T-helper 1 cell treated with Interleukin-12 subunit alpha and Interleukin-12 subunit beta and Interleukin-4 antibody, amounts not matched to agents 30 μg/mL and 1 μg/mL, for 36 hours (primary cell): ENCODE measurements around the gene ASPHD1.
"Not testable (repeated sequence)": the region's sequence is repeated elsewhere in the genome, so short reads cannot be mapped to it uniquely, and the experiment has no call there.

Source experiments
- H3K27ac Mint-ChIP-seq: one replicate; pipeline ENCODE4 v1.8.0; 2021; ENCODE audit warnings: mild to moderate bottlenecking, mixed read lengths
- H3K27me3 Mint-ChIP-seq: one replicate; pipeline ENCODE4 v1.8.0; 2021; ENCODE audit warnings: low read depth, mixed read lengths
- H3K36me3 Mint-ChIP-seq: one replicate; pipeline ENCODE4 v1.8.0; 2021; ENCODE audit warnings: low read depth, mixed read lengths
- H3K4me1 Mint-ChIP-seq: one replicate; pipeline ENCODE4 v1.8.0; 2021; ENCODE audit warnings: low read depth, mixed read lengths
- H3K4me3 Mint-ChIP-seq: one replicate; pipeline ENCODE4 v1.8.0; 2021; ENCODE audit warnings: mild to moderate bottlenecking, moderate library complexity, mixed read lengths
- H3K9me3 Mint-ChIP-seq: one replicate; pipeline ENCODE4 v1.8.0; 2021; ENCODE audit warnings: mixed read lengths

Gene ASPHD1

DNA sequence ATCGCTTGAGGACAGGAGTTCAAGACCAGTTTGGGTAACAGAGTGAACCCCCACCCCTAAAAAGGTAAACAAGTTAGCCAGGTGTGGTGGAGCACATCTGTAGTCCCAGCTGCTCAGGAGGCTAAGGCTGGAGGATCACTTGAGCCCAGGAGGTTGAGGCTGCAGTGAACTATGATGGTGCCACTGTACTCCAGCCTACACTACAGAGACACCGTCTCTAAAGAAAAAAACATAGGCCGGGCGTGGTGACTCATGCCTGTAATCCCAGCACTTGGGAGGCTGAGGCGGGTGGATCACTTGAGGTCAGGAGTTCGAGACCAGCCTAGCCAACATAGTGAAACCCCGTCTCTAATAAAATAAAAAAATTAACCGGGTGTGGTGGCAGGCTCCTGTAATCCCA lies 31.2 kb upstream of the ASPHD1 start:
- not testable (repeated sequence) for H3K4me3 Mint-ChIP-seq, H3K36me3 Mint-ChIP-seq, H3K27ac Mint-ChIP-seq, H3K27me3 Mint-ChIP-seq, H3K4me1 Mint-ChIP-seq, H3K9me3 Mint-ChIP-seq

DNA sequence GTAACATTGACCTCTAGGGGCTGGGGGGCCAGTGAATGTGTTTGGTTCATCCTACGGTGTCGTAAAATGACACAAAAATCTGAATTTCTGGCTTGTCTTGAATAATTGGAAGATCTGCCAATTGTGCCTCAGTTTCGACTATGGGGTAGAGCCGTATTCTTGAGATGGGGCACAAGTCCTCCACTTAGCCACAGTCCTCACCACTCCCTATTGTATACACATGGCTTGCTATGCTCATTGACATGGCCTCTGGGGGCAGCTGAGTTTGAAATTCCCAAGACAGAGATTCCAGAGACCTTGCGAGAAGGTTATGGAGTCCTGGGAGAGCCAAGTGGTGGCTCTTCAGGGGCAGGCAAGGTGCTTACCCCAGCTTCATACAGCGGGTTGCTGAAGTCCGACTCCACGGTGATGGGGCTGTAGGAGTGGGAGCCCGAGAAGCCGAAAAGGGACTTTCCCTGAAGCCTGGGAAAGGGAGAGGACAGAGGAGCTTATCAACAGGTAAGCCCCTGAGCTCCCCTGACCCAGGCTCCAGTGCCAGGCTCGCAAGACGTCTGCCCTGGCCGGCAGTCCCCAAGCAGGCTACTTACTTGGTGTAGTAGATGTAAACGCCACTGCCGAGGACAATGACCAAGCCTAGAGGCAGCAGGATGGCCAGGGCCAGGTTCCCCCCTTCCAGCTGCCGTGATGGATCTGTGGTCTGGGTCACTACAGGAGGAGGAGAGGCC lies 28.3 kb upstream of the ASPHD1 start:
- Mint-ChIP-seq H3K27ac (no peak overlapping the region), H3K27me3 (peaks cover 17% of the 10 kb centered on the region), H3K4me1 (peaks cover 6% of the 10 kb centered on the region), H3K9me3 (no peaks in the 10 kb centered on the region), H3K4me3 (no peak overlapping the region), H3K36me3 (no peaks in the 10 kb centered on the region)

DNA sequence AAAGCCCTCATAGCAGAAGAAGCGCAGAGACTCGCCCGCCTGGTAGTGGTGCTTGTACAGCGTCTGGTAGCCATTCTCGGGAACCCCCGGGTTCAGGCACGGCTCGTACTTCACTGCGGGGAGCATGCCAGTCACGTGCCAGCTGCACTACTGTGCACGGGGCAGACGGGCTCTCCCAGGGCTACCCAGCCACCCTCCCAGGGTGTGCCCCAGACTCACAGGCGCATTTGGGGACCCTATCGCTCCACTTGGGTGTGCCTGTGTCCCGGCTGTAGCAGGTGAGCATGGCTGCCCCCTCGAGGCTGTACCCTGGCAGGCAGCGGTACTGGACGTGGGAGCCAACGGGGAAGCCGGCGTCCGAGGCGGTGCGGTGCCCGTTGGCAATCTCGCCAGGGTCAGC lies 27.0 kb upstream of the ASPHD1 start:
- no peaks in the 10 kb centered on the region for H3K9me3 Mint-ChIP-seq
- no peaks in the 10 kb centered on the region for H3K36me3 Mint-ChIP-seq
- H3K27ac Mint-ChIP-seq: no peak overlapping the region
- H3K4me1 Mint-ChIP-seq: peaks cover 9% of the 10 kb centered on the region
- no peak overlapping the region for H3K4me3 Mint-ChIP-seq
- H3K27me3 Mint-ChIP-seq: peaks cover 30% of the 10 kb centered on the region

DNA sequence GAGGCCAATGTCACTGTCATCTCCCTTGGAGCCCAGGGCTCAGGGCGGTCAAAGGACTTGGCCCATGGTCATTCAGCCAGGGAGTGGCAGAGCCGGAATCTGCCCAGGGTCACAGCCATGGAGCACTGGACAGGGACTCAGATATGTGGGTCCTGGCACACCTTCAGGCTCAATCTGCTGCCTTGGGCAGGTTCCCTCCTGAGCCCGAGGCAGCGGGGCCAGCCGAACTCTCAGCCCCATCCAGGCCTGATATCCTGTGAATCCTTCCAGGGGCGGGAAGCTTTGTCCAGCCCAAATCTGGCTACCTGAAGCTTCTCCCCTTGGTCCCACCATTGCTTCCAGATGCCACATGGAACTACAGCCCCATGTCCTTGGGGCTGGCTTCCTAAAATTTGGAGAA lies 25.1 kb upstream of the ASPHD1 start:
- Mint-ChIP-seq H3K4me1 (peaks cover 9% of the 10 kb centered on the region), H3K4me3 (no peak overlapping the region), H3K36me3 (no peaks in the 10 kb centered on the region), H3K27me3 (peaks cover 35% of the 10 kb centered on the region), H3K9me3 (no peaks in the 10 kb centered on the region), H3K27ac (no peak overlapping the region)

DNA sequence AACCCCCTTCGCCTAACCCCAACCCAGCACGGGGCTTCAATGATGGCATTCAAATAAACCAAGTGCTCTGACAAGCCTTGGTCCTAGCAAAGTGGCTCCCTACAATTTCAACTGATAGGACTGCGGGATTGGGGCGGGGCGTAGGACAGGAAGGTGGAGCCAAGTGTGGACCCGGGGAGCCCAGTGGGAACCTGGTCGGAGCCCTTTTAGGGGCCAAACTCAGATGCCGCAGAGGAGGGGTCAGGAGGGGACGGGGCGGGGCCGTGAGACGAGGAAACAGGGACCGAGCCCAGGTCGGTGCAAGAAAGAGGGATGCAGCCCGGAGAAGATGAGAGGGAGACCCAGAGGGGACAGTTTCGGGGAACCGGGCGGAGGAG lies 24.1 kb upstream of the ASPHD1 start:
- peaks cover 9% of the 10 kb centered on the region for H3K4me1 Mint-ChIP-seq
- peak overlapping the region; percentile 74 for H3K4me3 Mint-ChIP-seq
- no peaks in the 10 kb centered on the region for H3K36me3 Mint-ChIP-seq

DNA sequence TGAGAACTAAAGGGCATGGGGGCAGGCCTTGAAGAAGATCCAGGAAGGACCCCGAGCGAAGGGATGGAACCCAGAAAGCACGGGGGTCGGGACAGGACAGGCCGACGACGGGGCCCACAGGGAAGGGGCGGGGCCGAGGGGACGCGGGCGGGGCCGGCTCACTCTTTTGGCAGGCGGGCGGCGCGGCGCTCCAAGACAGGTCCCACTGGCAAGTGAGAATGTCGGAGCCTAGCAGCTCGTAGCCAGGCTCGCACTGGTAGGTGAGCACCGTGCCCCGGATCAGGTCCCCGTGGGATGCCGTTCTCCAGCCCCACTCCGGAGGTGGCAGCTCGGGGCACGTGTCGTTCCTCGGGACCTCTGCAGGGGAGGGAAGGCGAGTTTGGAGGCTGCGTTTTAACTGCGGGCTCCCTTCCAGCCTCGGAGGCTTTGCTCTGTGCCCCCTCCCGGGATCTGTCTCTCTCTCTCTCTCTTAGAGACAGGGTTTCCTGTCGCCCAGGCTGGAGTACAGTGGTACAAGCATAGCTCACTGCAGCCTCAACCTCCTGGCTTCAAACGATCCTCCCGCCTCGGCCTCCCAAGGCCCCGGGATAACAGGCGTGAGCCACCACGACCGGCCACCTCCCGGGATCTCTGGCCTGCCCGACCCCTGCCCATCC lies 23.6 kb upstream of the ASPHD1 start:
- Mint-ChIP-seq H3K36me3 (no peaks in the 10 kb centered on the region), H3K27ac (no peak overlapping the region), H3K4me1 (peaks cover 9% of the 10 kb centered on the region), H3K9me3 (no peaks in the 10 kb centered on the region), H3K4me3 (peak overlapping the region; percentile 74), H3K27me3 (peaks cover 35% of the 10 kb centered on the region)

More for the DNA sequence above, 24.1 kb upstream of the ASPHD1 start:
- no peak overlapping the region for H3K27ac Mint-ChIP-seq
- H3K9me3 Mint-ChIP-seq: no peaks in the 10 kb centered on the region
- peaks cover 35% of the 10 kb centered on the region for H3K27me3 Mint-ChIP-seq

DNA sequence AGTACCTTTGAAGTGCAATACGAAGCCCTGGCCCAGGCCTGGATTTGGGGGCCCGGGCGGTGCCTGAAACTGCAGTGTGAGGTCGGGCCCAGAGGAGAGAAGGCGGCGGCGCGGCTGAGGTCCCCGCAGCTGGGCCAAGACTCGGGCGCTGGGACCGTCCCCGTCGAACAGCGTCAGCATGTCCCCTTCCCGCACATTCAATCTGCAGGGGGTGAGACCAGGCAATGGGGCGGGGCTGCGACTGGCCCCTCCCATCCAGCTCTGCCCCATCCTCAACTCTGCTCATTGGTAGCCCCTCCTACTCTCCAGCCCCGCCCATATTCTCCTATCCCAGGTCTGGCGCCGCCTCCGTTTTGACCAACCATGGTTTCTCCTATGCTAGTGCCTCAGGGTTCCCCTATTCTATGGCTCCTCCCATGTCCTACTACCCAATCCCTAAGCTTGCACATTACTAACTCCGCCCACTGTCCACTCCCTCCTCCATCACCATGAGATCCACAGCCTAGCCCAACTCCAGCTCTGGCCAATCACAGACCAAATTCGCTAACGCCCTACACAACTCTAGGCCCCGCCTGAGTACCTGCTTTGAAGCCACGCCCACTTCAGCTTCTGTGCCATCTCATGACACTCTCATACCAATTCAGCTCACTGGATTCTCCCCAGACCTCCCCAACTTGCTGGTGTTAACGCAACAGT lies 22.9 kb upstream of the ASPHD1 start:
- peaks cover 35% of the 10 kb centered on the region for H3K27me3 Mint-ChIP-seq
- H3K9me3 Mint-ChIP-seq: no peaks in the 10 kb centered on the region
- no peaks in the 10 kb centered on the region for H3K36me3 Mint-ChIP-seq
- peaks cover 9% of the 10 kb centered on the region for H3K4me1 Mint-ChIP-seq
- no peak overlapping the region for H3K27ac Mint-ChIP-seq
- H3K4me3 Mint-ChIP-seq: peak overlapping the region; percentile 32

DNA sequence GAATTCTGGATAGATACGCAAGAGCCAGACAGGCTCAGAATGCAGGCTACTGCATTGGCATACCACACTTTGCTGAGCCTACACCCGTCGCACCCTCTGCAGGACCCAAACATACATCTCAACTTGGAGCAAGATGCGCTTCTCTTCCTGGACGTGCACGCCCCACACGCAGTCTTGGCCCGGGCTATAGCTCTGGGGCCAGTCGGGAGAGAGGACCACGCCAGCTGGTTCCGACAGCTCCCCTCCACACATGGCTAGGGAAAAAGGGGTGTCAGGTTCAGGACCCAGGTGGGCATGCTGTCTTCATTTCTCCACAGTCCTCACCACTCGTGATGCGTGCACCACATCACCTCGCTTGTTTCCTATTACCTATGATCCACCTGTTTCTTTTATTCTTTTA lies 22.1 kb upstream of the ASPHD1 start:
- Mint-ChIP-seq H3K36me3 (no peaks in the 10 kb centered on the region), H3K4me1 (peaks cover 9% of the 10 kb centered on the region), H3K27ac (no peak overlapping the region), H3K27me3 (peaks cover 40% of the 10 kb centered on the region), H3K9me3 (no peaks in the 10 kb centered on the region), H3K4me3 (no peak overlapping the region)

DNA sequence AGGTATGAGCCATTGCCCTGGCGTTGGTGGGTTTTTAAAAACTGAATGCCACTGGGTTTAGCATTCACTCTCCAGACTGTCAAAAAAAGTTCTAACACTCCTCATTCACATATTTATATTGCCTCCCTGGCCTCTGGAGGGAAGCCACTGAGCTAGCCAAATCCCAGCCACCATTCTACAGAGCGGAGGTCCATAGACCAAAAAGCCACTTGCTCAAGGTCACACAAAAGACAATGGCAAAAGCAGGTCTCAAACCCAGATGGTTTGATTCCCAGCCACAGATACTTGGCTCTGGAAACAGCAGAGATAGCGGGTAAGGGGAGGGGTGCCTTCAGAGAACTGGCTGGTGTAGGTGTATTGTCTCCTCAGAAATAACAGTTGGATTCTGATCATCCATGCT lies 19.2 kb upstream of the ASPHD1 start:
- peaks cover 36% of the 10 kb centered on the region for H3K27me3 Mint-ChIP-seq
- H3K9me3 Mint-ChIP-seq: no peaks in the 10 kb centered on the region
- peaks cover 9% of the 10 kb centered on the region for H3K4me1 Mint-ChIP-seq
- no peaks in the 10 kb centered on the region for H3K36me3 Mint-ChIP-seq
- H3K4me3 Mint-ChIP-seq: no peak overlapping the region
- no peak overlapping the region for H3K27ac Mint-ChIP-seq

DNA sequence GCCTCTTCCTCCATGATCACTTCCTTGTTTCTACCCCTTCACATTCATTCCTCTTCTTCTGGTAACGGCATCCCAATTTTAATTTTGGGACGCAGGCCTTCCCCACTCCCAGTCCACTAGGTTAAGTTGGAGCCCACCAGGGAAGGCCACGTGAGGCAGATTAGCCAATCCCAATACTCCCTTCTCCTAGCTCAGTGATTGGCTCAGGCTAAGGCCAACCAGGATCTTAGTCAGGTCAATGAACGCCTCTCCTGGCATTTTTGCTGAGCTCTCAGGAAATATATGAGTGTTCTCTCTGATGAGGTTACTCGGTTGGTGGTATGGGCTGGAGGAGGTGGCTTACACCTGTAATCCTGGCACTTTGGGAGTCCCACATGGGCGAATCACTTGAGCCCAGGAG lies 16.3 kb upstream of the ASPHD1 start:
- H3K27ac Mint-ChIP-seq: no peak overlapping the region
- H3K36me3 Mint-ChIP-seq: no peaks in the 10 kb centered on the region
- H3K4me3 Mint-ChIP-seq: no peak overlapping the region
- peaks cover 15% of the 10 kb centered on the region for H3K27me3 Mint-ChIP-seq
- no peaks in the 10 kb centered on the region for H3K4me1 Mint-ChIP-seq
- H3K9me3 Mint-ChIP-seq: no peaks in the 10 kb centered on the region

DNA sequence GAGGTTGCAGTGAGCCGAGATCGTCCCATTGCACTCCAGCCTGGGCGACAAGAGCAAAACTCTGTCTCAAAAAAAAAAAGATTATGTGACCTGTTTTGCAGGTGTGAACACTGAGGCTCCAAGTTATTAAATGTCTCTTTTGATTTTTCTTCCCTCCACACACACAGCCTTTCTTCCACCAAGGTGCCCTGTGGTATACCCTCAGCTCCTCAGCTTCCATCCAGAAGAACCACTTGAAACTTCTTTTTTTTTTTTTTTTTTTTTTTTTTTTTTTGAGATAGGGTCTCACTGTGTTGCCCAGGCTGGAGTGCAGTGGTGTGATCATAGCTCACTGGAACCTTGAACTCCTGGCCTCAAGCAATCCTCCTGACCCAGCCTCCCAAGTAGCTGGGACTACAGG lies 10.9 kb upstream of the ASPHD1 start:
- H3K4me3 Mint-ChIP-seq, H3K9me3 Mint-ChIP-seq, H3K36me3 Mint-ChIP-seq, H3K27ac Mint-ChIP-seq, H3K4me1 Mint-ChIP-seq, H3K27me3 Mint-ChIP-seq: not testable (repeated sequence)

DNA sequence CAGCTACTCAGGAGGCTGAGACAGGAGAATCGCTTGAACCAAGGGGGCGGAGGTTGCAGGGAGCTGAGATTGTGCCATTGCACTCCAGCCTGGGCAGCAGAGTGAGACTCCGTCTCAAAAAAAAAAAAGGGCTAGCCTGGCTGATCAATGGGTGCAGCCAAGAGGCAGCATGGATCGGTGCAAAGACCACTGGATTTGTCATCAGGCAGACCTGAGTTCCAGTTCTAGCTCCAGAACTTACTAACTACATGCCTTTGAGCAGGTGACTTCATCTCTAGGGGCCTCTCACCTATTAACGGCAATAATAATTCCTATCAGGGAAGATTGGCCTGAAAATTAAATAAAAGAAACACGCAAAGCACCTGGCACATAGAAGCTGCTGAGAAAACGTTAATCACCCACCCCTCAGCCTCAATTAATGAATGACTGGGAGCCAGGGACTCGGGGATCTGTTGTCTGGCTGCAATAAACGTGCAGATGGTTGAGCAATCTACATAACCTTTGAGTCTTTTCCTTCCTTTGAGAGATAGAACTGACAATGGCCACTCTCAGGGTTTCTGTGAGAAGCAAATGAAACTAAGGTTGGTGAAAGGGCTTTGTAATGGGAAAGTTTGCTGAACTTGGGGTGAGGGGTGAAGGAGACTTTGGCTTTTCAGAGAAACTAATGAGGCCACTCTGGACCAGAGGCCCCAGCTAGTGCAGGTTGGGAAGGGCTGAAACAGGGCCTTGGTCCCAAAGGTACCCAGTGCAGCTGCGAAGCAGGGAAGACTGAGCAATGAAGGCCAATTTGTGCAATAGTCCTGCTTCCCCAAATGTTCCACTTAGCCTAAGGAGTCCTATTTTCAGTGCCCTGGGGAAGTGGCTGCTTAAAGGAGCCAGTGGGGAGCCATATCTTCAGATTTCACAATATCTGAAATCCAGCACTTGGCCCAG lies 8.5 kb upstream of the ASPHD1 start:
- no peak overlapping the region for H3K27ac Mint-ChIP-seq
- H3K9me3 Mint-ChIP-seq: no peaks in the 10 kb centered on the region
- H3K36me3 Mint-ChIP-seq: no peaks in the 10 kb centered on the region
- no peak overlapping the region for H3K4me3 Mint-ChIP-seq
- peaks cover 3% of the 10 kb centered on the region for H3K27me3 Mint-ChIP-seq
- H3K4me1 Mint-ChIP-seq: no peaks in the 10 kb centered on the region

DNA sequence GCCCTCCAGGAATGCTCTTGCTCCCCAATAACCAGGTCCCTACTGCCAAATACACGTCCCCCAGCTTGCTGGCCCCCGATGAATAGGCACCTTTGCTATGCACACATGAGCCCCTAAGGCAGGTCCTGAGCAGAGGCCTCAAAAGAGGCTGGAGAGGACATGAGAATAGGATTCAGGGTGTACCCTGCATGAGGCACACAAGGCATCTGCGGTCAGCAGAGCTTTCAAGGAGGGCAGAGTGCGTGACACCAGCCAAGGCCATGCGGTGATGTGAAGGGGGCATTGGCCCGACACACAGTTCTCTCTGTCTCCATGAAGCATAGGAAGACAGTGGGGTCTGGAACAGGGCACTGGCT lies 7.9 kb upstream of the ASPHD1 start:
- Mint-ChIP-seq H3K27ac (no peak overlapping the region), H3K9me3 (no peaks in the 10 kb centered on the region), H3K4me1 (no peaks in the 10 kb centered on the region), H3K4me3 (no peak overlapping the region), H3K27me3 (peaks cover 6% of the 10 kb centered on the region), H3K36me3 (no peaks in the 10 kb centered on the region)

DNA sequence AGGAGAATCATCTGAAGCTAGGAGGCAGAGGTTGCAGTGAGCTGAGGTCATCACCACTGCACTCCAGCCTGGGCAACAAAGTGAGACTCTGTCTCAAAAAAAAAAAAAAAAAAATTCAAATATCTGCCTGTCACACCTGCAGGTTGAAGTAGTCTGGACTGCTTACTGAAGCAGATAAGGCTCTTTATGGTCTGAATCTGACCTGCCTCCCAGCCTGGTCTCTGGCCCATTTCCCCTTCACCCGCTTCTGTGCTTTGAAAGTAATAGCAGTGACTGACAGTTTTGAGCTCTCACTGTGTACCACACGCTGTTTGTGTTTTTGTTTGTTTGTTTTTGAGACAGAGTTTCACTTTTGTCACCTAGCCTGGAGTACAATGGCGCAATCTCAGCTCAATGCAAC lies 6.7 kb upstream of the ASPHD1 start:
- H3K4me1 Mint-ChIP-seq: peaks cover 3% of the 10 kb centered on the region
- no peak overlapping the region for H3K4me3 Mint-ChIP-seq
- H3K36me3 Mint-ChIP-seq: no peaks in the 10 kb centered on the region
- H3K27me3 Mint-ChIP-seq: peaks cover 17% of the 10 kb centered on the region
- H3K27ac Mint-ChIP-seq: no peak overlapping the region
- H3K9me3 Mint-ChIP-seq: no peaks in the 10 kb centered on the region
